IMR-90 (cell line): ENCODE results near the gene CMAS.

ENCODE experiments used
- CTCF ChIP-seq: conservative IDR thresholded peaks from 2 replicates; pipeline ENCODE4 v1.5.1; 2012; ENCODE audit warnings: mild to moderate bottlenecking, low read depth, low read length, improper control_type of control experiment
- POLR2A ChIP-seq: IDR thresholded peaks from 2 replicates; pipeline ENCODE4 v1.6.1; 2012; ENCODE audit warnings: mild to moderate bottlenecking, low read depth, low read length

- TF ChIP-seq POLR2A, result no peak
- no peak for TF ChIP-seq CTCF
These were observed 16.0 kb upstream of the CMAS start for GRCh38 chr12:22029991-22030390.
